Measurements from ENCODE around the gene DDX59. TPM values are rescaled to one million over a fixed set of nuclear protein-coding genes. Genes with fewer than 3 reads are reported as not detected.

The DDX59 gene
- total RNA-seq, 1 donor from 2014 or later, result 19.6 TPM

- H3K9me3 ChIP-seq, result no peaks in the 10 kb centered on the region
- peak within 1 kb of the TSS; percentile 66 for H3K4me3 ChIP-seq
- TF ChIP-seq, protein P1, sequence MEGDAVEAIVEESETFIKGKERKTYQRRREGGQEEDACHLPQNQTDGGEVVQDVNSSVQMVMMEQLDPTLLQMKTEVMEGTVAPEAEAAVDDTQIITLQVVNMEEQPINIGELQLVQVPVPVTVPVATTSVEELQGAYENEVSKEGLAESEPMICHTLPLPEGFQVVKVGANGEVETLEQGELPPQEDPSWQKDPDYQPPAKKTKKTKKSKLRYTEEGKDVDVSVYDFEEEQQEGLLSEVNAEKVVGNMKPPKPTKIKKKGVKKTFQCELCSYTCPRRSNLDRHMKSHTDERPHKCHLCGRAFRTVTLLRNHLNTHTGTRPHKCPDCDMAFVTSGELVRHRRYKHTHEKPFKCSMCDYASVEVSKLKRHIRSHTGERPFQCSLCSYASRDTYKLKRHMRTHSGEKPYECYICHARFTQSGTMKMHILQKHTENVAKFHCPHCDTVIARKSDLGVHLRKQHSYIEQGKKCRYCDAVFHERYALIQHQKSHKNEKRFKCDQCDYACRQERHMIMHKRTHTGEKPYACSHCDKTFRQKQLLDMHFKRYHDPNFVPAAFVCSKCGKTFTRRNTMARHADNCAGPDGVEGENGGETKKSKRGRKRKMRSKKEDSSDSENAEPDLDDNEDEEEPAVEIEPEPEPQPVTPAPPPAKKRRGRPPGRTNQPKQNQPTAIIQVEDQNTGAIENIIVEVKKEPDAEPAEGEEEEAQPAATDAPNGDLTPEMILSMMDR (IDR thresholded peaks at IDR 0.05), result no peak
- H3K27me3 ChIP-seq (ENCODE audit: low read depth), result no peaks in the 10 kb centered on the region
- peak within 1 kb of the TSS; percentile 74 for H3K27ac ChIP-seq
- ATAC-seq (peak; percentile 99 to 100), DNase-seq (peak; percentile 97)
- intact Hi-C loops (cut with DNase I), result loop anchor here (10.0 kb wide), 1 partner anchor 184 kb away; no protein-coding TSS in a partner anchor
- no peaks in the 10 kb centered on the region for H3K36me3 ChIP-seq
- H3K4me1 ChIP-seq, result peaks cover 18% of the 10 kb centered on the region
These were observed 49.2 kb downstream of the DDX59 start, which contains the start of gene KIF14 for GRCh38 chr1:200620273-200621131. Gene KIF14 (minus strand): TSS chr1:200620751. CDS start chr1:200618723, 2,028 bp downstream.

GRCh38 chr1:200619894-200620272 lies 49.8 kb downstream of the DDX59 start:
- Histone ChIP-seq H3K27me3 (ENCODE audit: low read depth) (no peaks in the 10 kb centered on the region), H3K36me3 (no peaks in the 10 kb centered on the region), H3K4me3 (peak overlapping the region; percentile 66), H3K9me3 (no peaks in the 10 kb centered on the region), H3K27ac (no peak overlapping the region), H3K4me1 (peaks cover 18% of the 10 kb centered on the region)
- ATAC-seq, result no peak
- no peak for DNase-seq
- intact Hi-C loops (cut with DNase I), result loop anchor here (10.0 kb wide), 1 partner anchor 185 kb away; no protein-coding TSS in a partner anchor
- TF ChIP-seq, protein P1 (IDR thresholded peaks at IDR 0.05), result no peak

DNA sequence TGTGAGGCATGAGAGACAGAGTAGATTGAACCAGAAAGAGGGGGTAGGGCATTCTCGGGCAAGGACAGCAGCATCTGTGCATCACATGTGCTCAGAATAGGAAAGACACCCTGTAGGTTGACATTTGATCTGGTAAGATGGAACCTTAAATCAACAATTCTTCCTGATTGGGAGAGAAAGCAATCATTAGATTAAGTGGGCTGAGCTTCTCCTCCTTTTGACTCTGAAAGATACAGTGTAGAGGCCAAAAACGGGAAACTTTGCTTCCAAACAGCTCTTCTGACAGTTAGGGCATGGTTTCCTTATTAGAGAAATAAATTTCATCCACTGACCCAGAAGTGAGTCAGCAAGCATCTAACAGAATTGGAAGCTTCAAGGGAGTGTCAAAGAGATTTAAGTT lies 58.9 kb downstream of the DDX59 start:
- Histone ChIP-seq H3K4me3 (no peak overlapping the region), H3K27me3 (ENCODE audit: low read depth) (no peaks in the 10 kb centered on the region), H3K9me3 (no peaks in the 10 kb centered on the region), H3K36me3 (no peaks in the 10 kb centered on the region), H3K4me1 (no peaks in the 10 kb centered on the region), H3K27ac (no peak overlapping the region)
- no peak for DNase-seq
- intact Hi-C loops (cut with DNase I), result no loop called here
- ATAC-seq, result no peak
- TF ChIP-seq, protein P1 (IDR thresholded peaks at IDR 0.05), result no peak

DNA sequence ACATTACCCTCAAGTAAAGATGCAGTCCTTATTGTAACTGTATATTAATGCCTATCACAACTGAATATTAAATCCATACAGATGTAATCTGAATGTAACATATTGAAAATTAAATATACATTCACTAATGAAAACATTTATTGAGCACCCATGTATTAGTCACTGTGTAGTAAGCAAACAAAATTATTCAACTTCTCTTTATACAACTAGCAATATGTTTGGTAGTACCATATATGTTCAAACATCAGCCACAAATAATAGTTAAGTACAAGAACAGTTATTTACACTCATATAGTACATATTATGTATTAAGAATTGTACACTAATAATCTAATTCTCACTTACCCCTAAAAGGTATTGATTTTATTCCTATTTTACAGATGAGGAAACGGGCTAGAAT lies 67.1 kb downstream of the DDX59 start:
- no peak overlapping the region for H3K4me3 ChIP-seq
- ATAC-seq, result no peak
- TF ChIP-seq, protein P1 (IDR thresholded peaks at IDR 0.05), result no peak
- no peaks in the 10 kb centered on the region for H3K9me3 ChIP-seq
- intact Hi-C loops (cut with DNase I), result no loop called here
- no peaks in the 10 kb centered on the region for H3K27me3 ChIP-seq (ENCODE audit: low read depth)
- H3K4me1 ChIP-seq, result no peaks in the 10 kb centered on the region
- no peak overlapping the region for H3K27ac ChIP-seq
- no peak for DNase-seq
- H3K36me3 ChIP-seq, result no peaks in the 10 kb centered on the region

Other genes with a start within 250 kb of the DDX59 start
- 0.44 TPM for gene KIF14, start 49.2 kb downstream of the DDX59 start, total RNA-seq
- 30.7 TPM for gene CAMSAP2, start 69.0 kb upstream of the DDX59 start, total RNA-seq
- gene GPR25, start 203.1 kb upstream of the DDX59 start, total RNA-seq, result 0.62 TPM
- 7.8 TPM for gene INAVA, start 225.0 kb upstream of the DDX59 start, total RNA-seq

Data from lower lobe of right lung (tissue), 2 donors.